GM18520 (cell line): Measurements from ENCODE around the gene HDGFL3.
"Not testable (repeated sequence)": the region's sequence is repeated elsewhere in the genome, so short reads cannot be mapped to it uniquely, and the experiment has no call there.

Experiments
- ATAC-seq: cut with Tn5 transposase; IDR thresholded peaks from one replicate; pipeline ENCODE4 v1.9.1; 2021; ENCODE audit not compliant: unreplicated experiment

Gene HDGFL3

DNA sequence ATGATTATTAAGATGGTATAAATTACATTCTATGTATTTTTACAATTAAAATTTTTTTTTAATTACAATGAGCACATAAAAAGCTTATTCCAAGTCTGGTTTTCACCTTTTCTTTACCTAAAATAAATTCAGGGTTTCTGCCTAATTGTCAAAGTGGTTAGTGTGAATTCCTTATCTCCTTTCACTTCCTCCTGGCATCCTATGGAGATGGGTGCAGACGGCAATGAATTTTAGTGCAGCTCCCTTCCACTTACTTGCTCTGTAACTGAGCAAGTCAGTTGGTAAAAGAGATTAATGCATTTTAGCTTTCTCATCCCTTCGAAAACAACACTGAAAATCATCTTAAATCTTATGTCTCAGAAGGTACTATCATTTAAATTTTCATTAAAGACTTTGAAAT is 13.1 kb downstream of the HDGFL3 start:
- no peak for ATAC-seq

GRCh38 chr15:83193721-83194120 is 13.9 kb downstream of the HDGFL3 start:
- no peak for ATAC-seq

GRCh38 chr15:83192742-83193141 is 14.9 kb downstream of the HDGFL3 start:
- ATAC-seq = no peak

DNA sequence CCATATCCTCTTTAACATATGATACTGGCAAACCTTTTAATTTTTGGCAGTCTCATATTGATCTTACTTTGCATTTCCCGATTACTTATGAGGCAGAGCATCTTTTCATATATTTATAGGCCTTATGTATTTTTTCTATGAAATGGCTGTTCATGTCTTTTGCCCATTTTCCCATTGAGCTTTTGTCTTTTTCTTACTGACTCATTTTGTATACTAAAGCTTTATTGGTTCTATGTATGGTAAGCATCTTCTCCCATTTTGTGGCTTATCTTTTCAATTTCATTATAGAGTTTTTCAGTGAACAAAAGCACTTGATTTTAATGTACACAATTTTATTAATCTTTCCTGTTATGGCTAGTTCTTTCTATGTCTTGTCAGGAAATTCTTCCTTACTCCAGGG is 17.2 kb downstream of the HDGFL3 start:
- ATAC-seq = no peak

GRCh38 chr15:83185561-83185960 is 22.1 kb downstream of the HDGFL3 start:
- no peak for ATAC-seq

- ATAC-seq = no peak
Observed at GRCh38 chr15:83178869-83179325, 28.7 kb downstream of the HDGFL3 start.

DNA sequence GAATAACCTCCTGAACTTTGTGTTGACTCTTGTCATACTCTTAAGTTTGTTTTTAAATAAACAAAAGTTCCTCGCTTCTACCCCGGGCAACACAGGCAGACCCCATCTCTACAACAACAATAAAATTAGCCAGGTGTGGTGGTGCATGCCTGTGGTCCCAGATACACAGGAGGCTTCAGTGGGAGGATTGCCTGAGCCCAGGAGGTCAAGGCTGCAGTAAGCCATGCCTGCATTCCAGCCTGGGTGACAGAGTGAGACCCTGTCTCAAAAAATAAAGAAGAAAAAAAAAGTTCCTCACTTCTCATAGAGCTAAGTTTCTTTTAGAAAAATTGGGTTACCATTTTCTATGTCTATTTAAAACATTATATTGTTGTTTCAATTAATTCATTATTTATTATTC is 29.2 kb downstream of the HDGFL3 start:
- no peak for ATAC-seq

- no peak for ATAC-seq
Observed at GRCh38 chr15:83174891-83175290, 32.7 kb downstream of the HDGFL3 start.

DNA sequence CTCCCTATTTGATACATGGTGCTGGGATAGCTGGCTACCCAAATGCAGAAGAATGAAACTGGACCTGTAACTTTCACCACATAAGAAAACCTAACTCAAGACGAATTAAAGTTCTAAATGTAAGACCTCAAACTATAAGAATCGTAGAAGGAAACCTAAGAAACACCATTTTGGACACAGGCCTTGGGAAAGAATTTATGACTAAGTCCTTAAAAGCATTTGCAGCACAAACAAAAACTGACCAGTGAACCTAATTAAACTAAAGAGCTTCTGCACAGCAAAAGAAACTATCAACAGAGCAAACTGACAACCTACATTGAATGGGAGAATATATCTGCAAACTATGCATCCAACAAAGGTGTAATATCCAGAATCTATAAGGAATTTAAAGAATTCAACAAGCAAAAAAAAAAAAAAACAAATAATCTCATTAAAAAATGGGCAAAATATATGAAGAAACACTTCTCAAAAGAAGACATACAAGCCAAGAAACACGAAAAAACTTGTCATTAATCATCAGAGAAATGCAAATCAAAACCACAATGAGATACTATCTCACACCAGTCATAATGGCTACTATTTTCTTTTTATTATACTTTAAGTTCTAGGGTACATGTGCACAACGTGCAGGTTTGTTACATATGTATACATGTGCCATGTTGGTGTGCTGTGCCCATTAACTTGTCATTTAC is 37.0 kb downstream of the HDGFL3 start:
- no peak for ATAC-seq

GRCh38 chr15:83169576-83169975 is 38.0 kb downstream of the HDGFL3 start:
- not testable (repeated sequence) for ATAC-seq

- ATAC-seq = no peak
Observed at GRCh38 chr15:83166830-83167229, 40.8 kb downstream of the HDGFL3 start.

DNA sequence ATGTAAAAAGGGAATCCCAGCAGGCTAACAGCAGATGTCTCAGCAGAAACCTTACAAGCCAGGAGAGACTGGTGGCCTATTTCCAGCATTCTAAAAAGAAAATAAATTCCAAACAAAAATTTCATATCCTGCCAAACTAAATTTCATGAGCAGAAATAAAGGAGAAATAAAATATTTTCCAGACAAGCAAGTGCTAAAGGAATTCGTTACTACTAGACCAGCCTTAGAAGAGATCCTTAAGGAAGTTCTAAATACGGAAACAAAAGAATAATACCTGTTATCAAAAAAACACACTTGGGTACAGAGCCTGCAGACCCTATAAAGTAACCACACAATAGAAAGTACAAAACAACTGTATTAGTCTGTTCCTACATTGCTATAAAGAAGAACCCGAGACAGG is 41.4 kb downstream of the HDGFL3 start:
- ATAC-seq = no peak

DNA sequence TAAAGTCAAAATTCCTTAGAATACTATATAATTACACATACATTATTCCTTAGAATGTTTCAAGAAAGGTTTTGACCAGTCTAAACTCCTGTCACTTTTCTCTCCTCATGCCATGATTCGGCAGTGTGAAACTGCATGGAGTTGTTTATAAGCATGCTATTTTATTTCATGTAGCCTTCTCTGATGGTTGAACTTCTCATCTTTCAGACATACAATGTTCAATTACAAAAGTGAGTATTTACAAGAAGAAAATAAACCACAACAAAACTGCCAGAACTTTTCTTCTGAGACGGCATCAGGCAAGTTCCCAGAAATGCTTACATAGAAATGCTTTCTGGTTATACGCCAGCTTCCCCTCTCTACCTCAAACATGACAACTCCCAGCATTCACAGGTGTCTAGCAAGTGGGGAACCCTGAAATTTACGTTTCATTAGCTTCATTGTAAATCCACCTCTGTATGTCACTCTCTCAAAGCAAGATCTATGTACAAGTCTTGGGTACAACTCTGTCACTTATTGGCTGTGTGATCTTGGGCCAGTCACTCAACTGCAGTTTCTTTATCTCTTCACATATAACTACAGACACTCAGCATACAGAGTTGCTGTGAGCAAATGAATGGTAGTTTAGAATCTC is 42.7 kb downstream of the HDGFL3 start:
- no peak for ATAC-seq

DNA sequence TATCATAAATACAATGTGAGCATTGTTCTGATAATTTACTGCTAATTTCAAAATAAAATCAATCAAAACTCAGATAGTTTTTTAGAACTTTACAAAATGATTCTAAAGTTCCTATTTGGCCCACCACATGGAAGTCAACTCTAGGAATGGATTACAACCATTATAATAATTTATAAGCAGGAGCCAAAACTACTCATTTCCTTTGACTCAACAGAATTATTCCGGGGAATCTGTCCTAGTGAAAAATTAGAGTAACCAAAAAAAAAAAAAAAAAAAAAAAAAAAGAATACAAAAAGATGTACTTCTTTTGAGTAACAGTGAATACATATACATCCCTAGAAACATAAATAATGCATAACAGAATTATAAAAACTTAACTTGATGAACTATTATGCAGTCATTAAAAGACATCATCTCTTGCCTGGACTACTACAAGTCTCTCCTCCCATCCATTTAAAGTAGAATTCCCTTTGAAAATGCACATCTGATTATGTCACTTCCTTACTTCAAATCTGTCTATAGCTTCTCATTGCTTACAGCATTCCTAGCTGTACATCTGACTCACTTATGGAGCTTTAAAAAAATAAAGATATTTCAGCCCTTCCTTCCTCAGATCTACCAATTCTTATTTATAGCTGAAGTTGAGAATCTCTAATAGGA is 43.4 kb downstream of the HDGFL3 start:
- ATAC-seq = no peak

- ATAC-seq = no peak
Observed at GRCh38 chr15:83163032-83163431, 44.6 kb downstream of the HDGFL3 start.

DNA sequence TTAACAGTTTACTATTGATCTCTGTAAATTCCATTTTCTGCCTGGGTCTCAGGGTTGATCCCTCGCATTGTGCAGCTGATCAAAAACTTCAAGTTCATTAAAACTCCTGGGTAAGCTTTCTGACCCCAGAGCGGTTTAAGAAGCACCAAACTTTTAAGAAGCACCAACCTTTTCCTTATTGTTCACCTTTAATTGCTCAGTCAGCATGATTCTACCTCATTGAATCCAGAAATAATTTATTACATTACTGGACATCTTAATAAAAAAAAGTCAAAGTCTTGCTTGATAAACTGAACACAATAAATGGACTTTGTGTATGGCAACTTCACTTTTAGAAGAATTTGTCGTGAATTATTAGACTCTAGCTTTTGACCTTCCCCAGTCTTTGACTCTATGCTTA is 46.9 kb downstream of the HDGFL3 start:
- ATAC-seq = no peak

DNA sequence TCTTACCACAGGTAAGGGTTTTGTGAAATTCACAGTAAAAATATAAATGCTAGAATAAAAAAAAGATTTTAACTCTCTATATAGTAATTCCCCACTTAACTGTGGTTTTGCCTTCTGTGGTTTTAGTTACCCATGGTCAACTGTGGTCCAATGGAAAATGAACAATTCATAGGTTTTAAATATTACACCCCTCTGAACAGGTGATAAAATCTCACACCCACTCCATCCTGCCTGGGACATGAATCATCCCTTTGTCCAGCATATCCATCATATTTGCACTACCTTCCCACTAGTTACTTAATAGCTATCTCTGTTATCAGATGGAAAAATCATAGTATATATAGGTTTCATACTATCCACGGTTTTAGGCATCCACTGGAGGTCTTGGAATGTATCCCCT is 49.2 kb downstream of the HDGFL3 start:
- ATAC-seq = no peak

GRCh38 chr15:83155942-83156341 is 51.7 kb downstream of the HDGFL3 start:
- ATAC-seq = no peak

GRCh38 chr15:83153288-83153687 is 54.3 kb downstream of the HDGFL3 start:
- no peak for ATAC-seq

GRCh38 chr15:83144771-83145170 is 62.9 kb downstream of the HDGFL3 start:
- no peak for ATAC-seq

DNA sequence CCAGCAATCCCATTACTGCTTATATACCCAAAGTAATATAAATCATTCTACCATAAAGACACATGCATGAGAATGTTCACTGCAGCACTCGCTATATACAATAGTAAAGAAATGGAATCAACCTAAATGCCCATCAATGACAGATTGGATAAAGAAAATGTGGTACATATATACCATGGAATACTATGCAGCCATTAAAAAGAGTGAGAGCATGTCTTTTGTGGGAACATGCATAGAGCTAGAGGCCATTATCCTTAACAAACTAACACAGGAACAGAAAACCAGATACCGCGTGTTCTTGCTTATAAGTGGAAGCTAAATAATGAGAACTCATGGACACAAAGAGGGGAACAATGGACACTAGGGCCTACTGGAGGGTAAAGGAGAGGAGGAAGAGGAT is 65.5 kb downstream of the HDGFL3 start:
- not testable (repeated sequence) for ATAC-seq

GRCh38 chr15:83132861-83133523 is 74.6 kb downstream of the HDGFL3 start:
- no peak for ATAC-seq
